HG03060 (cell line): ENCODE results near the gene FA2H.
"Not testable (repeated sequence)": the region's sequence is repeated elsewhere in the genome, so short reads cannot be mapped to it uniquely, and the experiment has no call there.

ENCODE experiments used
- ATAC-seq: cut with Tn5 transposase; IDR thresholded peaks from one replicate; pipeline ENCODE4 v1.9.1; 2021; ENCODE audit warnings: low read depth, moderate number of reproducible peaks; ENCODE audit not compliant: unreplicated experiment

The FA2H gene

GRCh38 chr16:74725651-74726455 lies 48.8 kb downstream of the FA2H start:
- ATAC-seq, result no peak

DNA sequence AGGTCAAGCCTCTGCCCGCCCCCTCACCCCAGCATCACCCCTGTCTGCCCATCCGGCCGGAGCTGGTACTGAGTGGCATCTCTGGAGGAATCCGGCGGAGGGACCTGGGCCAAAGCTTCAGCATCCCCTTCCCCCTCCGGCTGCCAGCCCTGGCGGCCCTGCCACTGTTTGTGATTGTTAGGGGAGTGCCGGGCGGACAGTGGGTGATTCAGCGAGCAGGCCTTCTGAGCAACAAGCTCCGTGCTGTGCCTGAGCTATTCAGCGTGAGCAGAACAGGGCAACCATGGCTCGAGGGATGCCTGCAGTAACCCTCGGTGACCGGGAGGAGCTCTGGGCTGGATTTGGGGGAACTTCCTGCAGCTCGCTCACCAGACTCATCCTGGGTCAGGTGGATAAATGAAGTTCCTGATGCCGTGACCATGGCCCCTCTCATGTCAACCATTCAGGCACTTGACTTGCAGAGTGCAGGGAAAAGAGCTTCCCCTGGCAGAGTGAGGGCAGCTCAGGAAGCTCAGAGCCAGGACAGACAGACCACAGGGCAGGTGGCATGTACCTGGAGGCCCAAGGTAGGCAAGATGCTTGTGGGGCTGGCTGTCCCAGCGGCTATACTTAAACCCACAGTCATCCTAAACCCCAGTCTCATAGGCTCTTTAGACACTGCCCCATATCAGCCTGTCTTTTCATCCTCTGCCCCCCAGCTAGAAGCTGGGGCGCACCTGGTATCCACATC lies 49.6 kb downstream of the FA2H start:
- no peak for ATAC-seq

- ATAC-seq, result no peak
Measured at GRCh38 chr16:74723256-74723655, 51.4 kb downstream of the FA2H start.

- not testable (repeated sequence) for ATAC-seq
Measured at GRCh38 chr16:74722156-74722555, 52.5 kb downstream of the FA2H start.

- ATAC-seq, result no peak
Measured at GRCh38 chr16:74721716-74722115, 52.9 kb downstream of the FA2H start.

GRCh38 chr16:74720579-74720978 lies 54.0 kb downstream of the FA2H start:
- ATAC-seq, result no peak

GRCh38 chr16:74718741-74719610 lies 55.6 kb downstream of the FA2H start:
- no peak for ATAC-seq

- ATAC-seq, result no peak
Measured at GRCh38 chr16:74718140-74718539, 56.5 kb downstream of the FA2H start.

- ATAC-seq, result no peak
Measured at GRCh38 chr16:74717367-74717766, 57.3 kb downstream of the FA2H start.

DNA sequence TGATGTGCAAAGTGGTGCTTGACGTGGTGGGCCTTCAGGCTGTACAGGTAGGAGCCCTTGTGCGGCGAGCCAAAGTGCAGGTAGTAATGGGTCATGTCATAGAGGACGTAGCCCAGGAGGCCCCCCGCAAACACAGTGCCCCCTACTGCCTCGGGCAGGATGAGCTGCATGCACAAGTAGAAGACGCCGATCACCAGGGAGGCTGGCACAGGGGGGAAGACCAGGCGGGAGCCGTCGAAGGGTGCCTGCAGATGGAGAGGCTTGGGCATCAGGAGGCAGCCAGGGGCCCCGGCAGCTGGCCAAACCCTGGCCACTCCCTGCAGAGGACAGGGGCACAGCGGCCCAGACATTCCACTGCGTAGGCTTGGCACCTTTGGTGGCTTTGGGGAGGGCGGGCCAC lies 58.3 kb downstream of the FA2H start:
- no peak for ATAC-seq

- no peak for ATAC-seq
Measured at GRCh38 chr16:74713876-74714275, 60.7 kb downstream of the FA2H start.

DNA sequence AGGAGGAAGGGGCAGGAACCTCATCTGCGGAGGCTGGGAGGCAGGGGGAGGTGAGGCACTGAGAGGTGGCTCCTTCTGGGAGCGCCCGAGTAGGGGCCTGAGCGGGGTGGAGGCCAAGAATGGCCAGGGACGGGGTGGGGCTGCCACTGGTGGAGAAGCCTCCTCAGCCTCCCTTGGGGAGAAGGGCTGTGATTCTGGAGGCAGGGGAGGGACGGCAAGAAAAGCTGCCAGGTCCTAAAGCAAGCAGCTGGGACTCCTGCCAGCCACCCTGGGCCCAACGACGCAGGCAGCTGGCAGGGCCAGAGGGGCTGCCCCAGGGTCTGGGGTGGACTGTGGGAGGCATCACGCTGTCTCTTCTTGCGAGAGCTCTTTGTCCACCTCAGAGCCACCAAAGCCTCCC lies 61.3 kb downstream of the FA2H start:
- no peak for ATAC-seq

DNA sequence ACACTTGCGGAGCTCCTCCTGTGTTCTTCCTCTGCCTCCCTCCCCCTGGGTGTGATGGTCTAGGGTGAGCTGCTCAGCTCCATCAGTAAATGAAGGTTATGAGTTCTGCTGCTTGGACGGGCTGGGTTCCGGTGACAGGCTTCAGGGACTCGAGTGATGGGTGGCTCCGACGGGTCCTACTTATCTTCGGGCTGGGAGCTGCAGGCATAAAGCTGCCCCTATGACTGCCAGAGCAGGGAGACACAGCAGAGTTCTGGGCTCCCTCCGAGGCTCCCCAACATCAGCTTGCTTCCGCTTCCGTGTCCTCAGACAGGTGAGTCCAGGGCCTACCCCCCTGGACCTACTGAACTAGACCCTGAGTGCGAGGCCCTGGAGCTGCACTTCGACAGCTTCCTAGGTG lies 62.7 kb downstream of the FA2H start:
- no peak for ATAC-seq

GRCh38 chr16:74710401-74710800 lies 64.2 kb downstream of the FA2H start:
- ATAC-seq, result no peak

DNA sequence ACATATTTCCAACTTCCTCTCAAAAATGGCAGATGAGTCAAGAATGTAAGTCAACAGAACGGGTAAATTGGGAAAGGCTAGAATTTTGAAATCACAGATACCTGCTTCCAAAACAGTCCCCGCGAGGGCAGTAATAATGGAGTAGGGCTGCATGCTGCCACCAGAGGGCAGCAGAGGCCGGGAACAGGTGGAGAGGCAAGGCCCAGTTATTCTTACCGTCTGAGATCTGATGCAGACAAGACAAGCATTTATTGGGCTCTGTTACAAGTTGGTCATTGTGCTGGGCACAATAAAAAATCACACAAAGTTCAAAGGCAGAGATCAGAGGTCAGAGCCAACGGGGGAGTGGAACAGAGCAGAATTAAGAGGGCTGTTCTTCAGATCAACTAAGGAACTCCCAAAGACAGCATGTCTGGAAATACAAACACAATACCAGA lies 65.2 kb downstream of the FA2H start:
- no peak for ATAC-seq

DNA sequence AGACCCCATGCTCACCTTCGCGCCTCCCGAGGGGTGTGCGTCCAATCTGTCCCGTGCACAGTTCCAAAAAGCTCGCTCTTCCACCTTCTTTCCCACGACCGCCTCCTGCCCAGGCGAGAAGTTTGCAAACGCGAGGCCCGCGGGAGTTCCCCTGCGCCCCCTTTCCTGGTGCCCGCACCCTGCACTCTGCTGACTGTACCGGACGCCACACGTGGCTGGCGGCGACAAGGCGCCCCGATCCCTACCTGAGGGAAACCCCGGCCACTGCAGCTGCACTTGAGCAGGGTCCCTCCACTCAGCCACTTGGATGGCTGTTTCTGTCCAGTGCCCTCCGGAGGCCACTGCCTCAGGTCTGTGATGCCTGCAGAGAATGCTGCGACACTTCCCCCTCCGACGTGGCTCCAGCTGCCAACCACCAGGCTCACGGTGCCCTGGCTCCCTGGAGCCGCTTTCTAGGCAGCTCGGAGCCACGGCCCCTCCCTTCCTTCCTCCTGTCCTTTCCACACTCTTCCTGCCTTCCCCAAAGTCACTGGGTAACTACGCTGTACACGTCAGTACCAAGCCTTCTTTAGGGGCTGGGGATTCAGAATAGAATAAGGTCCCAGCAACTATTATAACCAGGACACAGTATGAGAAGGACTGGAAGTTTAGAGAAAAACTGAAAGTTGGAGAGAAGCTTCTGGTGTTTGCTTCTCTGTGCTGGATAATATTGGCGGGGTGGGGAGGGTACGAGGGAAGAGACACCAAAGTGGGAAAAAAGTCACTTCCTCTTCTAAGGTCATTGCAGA lies 74.0 kb downstream of the FA2H start, which contains the start of gene MLKL:
Gene MLKL, minus strand, starts transcription at position 425 of the 788 bp plus-strand sequence. CDS start 5,105 bp downstream, outside the sequence.
- no peak for ATAC-seq

DNA sequence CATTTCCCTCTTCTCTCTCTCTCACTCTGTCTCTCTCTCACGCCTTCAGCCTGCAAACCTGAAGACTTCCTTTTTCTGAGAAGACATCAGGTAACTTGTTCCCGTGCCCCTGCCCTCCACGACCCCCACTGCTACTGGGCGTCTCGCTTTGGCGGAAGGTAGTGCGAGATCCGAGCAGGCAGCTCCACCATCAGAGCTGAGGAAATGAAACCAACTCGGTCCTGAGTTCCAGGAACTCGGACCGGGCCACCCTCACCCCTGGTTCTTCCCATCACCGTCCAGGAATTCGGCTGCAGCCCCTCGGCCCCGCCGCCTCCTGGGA lies 74.5 kb downstream of the FA2H start:
- no peak for ATAC-seq

- no peak for ATAC-seq
Measured at GRCh38 chr16:74699666-74700065, 75.0 kb downstream of the FA2H start.

GRCh38 chr16:74698222-74698621 lies 76.4 kb downstream of the FA2H start:
- no peak for ATAC-seq
